H9 (cell line): ENCODE results near the gene MFSD1. TPM values are rescaled to one million over a fixed set of nuclear protein-coding genes. Genes with fewer than 3 reads are reported as not detected.

Experiments
- DNase-seq: peaks from one replicate; pipeline ENCODE4 v3.0.0-alpha.2; 2017
- H2AFZ ChIP-seq: one replicate; pipeline ENCODE4 v1.6.1; 2013; ENCODE audit warnings: mild to moderate bottlenecking, low read length, control low read depth, moderate library complexity
- H2AK5ac ChIP-seq: 2 replicates; pipeline ENCODE4 v1.6.1; 2013; ENCODE audit warnings: low read length, control low read depth, mixed read lengths; ENCODE audit not compliant: insufficient read length
- H2BK120ac ChIP-seq: one replicate; pipeline ENCODE4 v1.6.1; 2013; ENCODE audit warnings: low read depth, mild to moderate bottlenecking, low read length, control low read depth, inconsistent platforms; ENCODE audit not compliant: poor library complexity, severe bottlenecking
- H2BK12ac ChIP-seq: 2 replicates; pipeline ENCODE4 v1.6.1; 2013; ENCODE audit warnings: low read length, control low read depth, mixed read lengths, low read depth; ENCODE audit not compliant: insufficient read length
- H2BK15ac ChIP-seq: 2 replicates; pipeline ENCODE4 v1.6.1; 2013; ENCODE audit warnings: low read depth, low read length, control low read depth
- H2BK20ac ChIP-seq: one replicate; pipeline ENCODE4 v1.6.1; 2013; ENCODE audit warnings: low read depth, mild to moderate bottlenecking, low read length, control low read depth, inconsistent platforms; ENCODE audit not compliant: poor library complexity, severe bottlenecking
- H2BK5ac ChIP-seq: 2 replicates; pipeline ENCODE4 v1.6.1; 2013; ENCODE audit warnings: low read length, control low read depth, mixed read lengths; ENCODE audit not compliant: insufficient read length
- H3K14ac ChIP-seq: 2 replicates; pipeline ENCODE4 v1.6.1; 2013; ENCODE audit warnings: low read length, control low read depth; ENCODE audit not compliant: insufficient read depth
- H3K18ac ChIP-seq: 2 replicates; pipeline ENCODE4 v1.6.1; 2013; ENCODE audit warnings: low read depth, mild to moderate bottlenecking, mixed read lengths, low read length, control low read depth; ENCODE audit not compliant: insufficient read length
- H3K23ac ChIP-seq: 2 replicates; pipeline ENCODE4 v1.6.1; 2013; ENCODE audit warnings: low read length, control low read depth, mixed read lengths, low read depth; ENCODE audit not compliant: insufficient read length
- H3K23me2 ChIP-seq: 2 replicates; pipeline ENCODE4 v1.6.1; 2013; ENCODE audit warnings: low read depth, mild to moderate bottlenecking, mixed read lengths, low read length, control low read depth; ENCODE audit not compliant: insufficient read length, poor library complexity, severe bottlenecking
- H3K27ac ChIP-seq: 2 replicates; pipeline ENCODE4 v1.5.1; 2013; ENCODE audit warnings: low read length, control low read depth, mixed read lengths, low read depth; ENCODE audit not compliant: insufficient read length
- H3K27me3 ChIP-seq: 2 replicates; pipeline ENCODE4 v1.6.1; 2013; ENCODE audit warnings: low read length, control low read depth, inconsistent platforms; ENCODE audit not compliant: insufficient read depth
- H3K4ac ChIP-seq: 2 replicates; pipeline ENCODE4 v1.6.1; 2013; ENCODE audit warnings: low read depth, mild to moderate bottlenecking, control low read depth, inconsistent platforms, low read length, moderate library complexity
- H3K4me1 ChIP-seq: 2 replicates; pipeline ENCODE4 v1.6.1; 2013; ENCODE audit warnings: low read length, control low read depth, inconsistent platforms; ENCODE audit not compliant: insufficient read depth
- H3K4me2 ChIP-seq: 2 replicates; pipeline ENCODE4 v1.6.1; 2013; ENCODE audit warnings: low read length, control low read depth, mixed read lengths; ENCODE audit not compliant: insufficient read length, insufficient read depth
- H3K56ac ChIP-seq: 2 replicates; pipeline ENCODE4 v1.6.1; 2013; ENCODE audit warnings: low read depth, mild to moderate bottlenecking, mixed read lengths, low read length, control low read depth; ENCODE audit not compliant: insufficient read length
- H3K79me1 ChIP-seq: 2 replicates; pipeline ENCODE4 v1.6.1; 2013; ENCODE audit warnings: low read depth, mild to moderate bottlenecking, moderate library complexity, low read length, control low read depth, inconsistent platforms; ENCODE audit not compliant: insufficient read depth, poor library complexity, severe bottlenecking
- H3K79me2 ChIP-seq: 2 replicates; pipeline ENCODE4 v1.6.1; 2013; ENCODE audit warnings: low read length, control low read depth, inconsistent platforms; ENCODE audit not compliant: insufficient read depth
- H3K9ac ChIP-seq: 2 replicates; pipeline ENCODE4 v1.6.1; 2013; ENCODE audit warnings: low read length, control low read depth, mixed read lengths; ENCODE audit not compliant: insufficient read length; ENCODE audit errors: extremely low read depth
- H3K9me3 ChIP-seq: one replicate; pipeline ENCODE4 v1.6.1; 2013; ENCODE audit warnings: low read depth, low read length, inconsistent platforms; ENCODE audit not compliant: control insufficient read depth
- H3T11ph ChIP-seq: one replicate; pipeline ENCODE4 v1.6.1; 2013; ENCODE audit warnings: mild to moderate bottlenecking, low read length, control low read depth, inconsistent platforms
- H4K20me1 ChIP-seq: one replicate; pipeline ENCODE4 v1.6.1; 2013; ENCODE audit not compliant: control insufficient read depth, insufficient read length, insufficient read depth
- H4K5ac ChIP-seq: 2 replicates; pipeline ENCODE4 v1.6.1; 2013; ENCODE audit warnings: low read depth, mild to moderate bottlenecking, mixed read lengths, low read length, control low read depth; ENCODE audit not compliant: insufficient read length
- H4K8ac ChIP-seq: replicated peaks from 2 replicates; pipeline ENCODE4 v1.6.1; 2013; ENCODE audit warnings: low read length, control low read depth, mixed read lengths, low read depth; ENCODE audit not compliant: insufficient read length
- H4K91ac ChIP-seq: 2 replicates; pipeline ENCODE4 v1.6.1; 2013; ENCODE audit warnings: low read depth, mild to moderate bottlenecking, moderate library complexity, mixed read lengths, low read length, control low read depth; ENCODE audit not compliant: insufficient read length
- H3K27ac Mint-ChIP-seq, 3 experiments: 2 replicates in 2 of 3; 3 replicates in 1 of 3; pipeline ENCODE4 v1.8.0; 2020 to 2021; ENCODE audit warnings: mixed read lengths in 3 of 3, mild to moderate bottlenecking in 1 of 3, moderate library complexity in 1 of 3
- H3K27me3 Mint-ChIP-seq: 2 replicates; pipeline ENCODE4 v1.8.0; 2021; ENCODE audit warnings: low read depth, mild to moderate bottlenecking, moderate library complexity, mixed read lengths
- H3K36me3 Mint-ChIP-seq, 3 experiments: 2 replicates in 2 of 3; 3 replicates in 1 of 3; pipeline ENCODE4 v1.8.0; 2020 to 2021; ENCODE audit warnings: low read depth in 3 of 3, mixed read lengths in 3 of 3; ENCODE audit not compliant: insufficient read depth in 1 of 3
- H3K4me1 Mint-ChIP-seq, 2 experiments: 2 replicates each; pipeline ENCODE4 v1.8.0; 2020; ENCODE audit warnings: mixed read lengths in 2 of 2
- H3K4me3 Mint-ChIP-seq, 2 experiments: 2 replicates in 1 of 2; 3 replicates in 1 of 2; pipeline ENCODE4 v1.8.0; 2020 to 2021; ENCODE audit warnings: mild to moderate bottlenecking in 2 of 2, mixed read lengths in 2 of 2, moderate library complexity in 1 of 2
- H3K9me3 Mint-ChIP-seq, 2 experiments: 2 replicates in 1 of 2; 3 replicates in 1 of 2; pipeline ENCODE4 v1.8.0; 2020; ENCODE audit warnings: mild to moderate bottlenecking in 2 of 2, mixed read lengths in 2 of 2, moderate library complexity in 1 of 2
- CTCF ChIP-seq: fragments of 200-600 bp; sonication (generic); conservative IDR thresholded peaks from 3 replicates; pipeline ENCODE4 v1.8.0; 2021; ENCODE audit warnings: antibody characterized with exemption, mild to moderate bottlenecking
- WGBS: extraction: QIAGEN DNeasy Blood & Tissue Kit; methylation state at CpG from one replicate; pipeline ENCODE4 v1.1.7; 2013; ENCODE audit warnings: missing lambda C conversion rate, low lambda C conversion rate, mixed read lengths; ENCODE audit not compliant: insufficient read length; ENCODE audit errors: extremely low coverage; 5-methylcytosine and 5-hydroxymethylcytosine counted together
- total RNA-seq: library from RNA; stranded (reverse); gene quantifications from 2 replicates; pipeline ENCODE4 v1.2.1, GENCODE V29; 2021

The MFSD1 gene
- total RNA-seq, 1 experiment from 2014 or later = 9.5 TPM

DNA sequence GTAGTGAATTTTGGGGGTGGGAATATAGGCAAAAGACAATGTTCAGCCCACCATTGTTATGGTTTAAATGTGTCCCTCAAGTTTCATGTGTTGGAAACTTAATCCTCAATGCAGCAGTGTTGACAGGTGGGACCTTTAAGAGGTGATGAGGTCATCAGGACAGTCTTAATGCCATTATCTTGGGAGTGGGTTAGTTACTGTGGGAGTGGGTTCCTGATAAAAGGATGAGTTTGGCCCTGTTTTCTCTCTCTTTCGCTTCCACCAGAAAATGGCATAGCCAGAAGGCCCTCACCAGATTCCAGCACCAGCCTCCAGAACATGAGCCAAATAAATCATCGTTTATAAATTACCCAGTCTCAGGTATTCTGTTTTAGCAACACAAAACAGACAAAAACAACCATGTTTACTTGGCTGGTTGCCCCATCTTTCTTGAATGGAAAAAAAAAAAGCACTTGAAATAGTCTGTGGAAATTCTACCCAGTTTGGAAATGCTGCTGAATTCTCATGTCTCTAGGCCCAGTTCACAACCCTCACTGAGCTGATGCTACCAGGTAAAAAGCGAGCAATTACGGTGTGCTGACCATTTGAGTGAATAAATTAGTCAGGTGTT lies 31.0 kb upstream of the MFSD1 start:
- Histone ChIP-seq H3K79me2 (no peaks in the 10 kb centered on the region), H2BK5ac (no peak overlapping the region), H3K56ac (no peak overlapping the region), H3K9ac (no peak overlapping the region), H3K27ac (no peak overlapping the region), H2AFZ (no peak overlapping the region), H3K23ac (no peak overlapping the region), H3K4ac (no peak overlapping the region), H3T11ph (no peak overlapping the region), H3K14ac (no peak overlapping the region), H2BK15ac (no peak overlapping the region), H2BK12ac (no peak overlapping the region), H3K23me2 (no peaks in the 10 kb centered on the region), H2AK5ac (no peak overlapping the region), H3K9me3 (no peaks in the 10 kb centered on the region), H3K4me1 (no peaks in the 10 kb centered on the region; the same call in 1 of the 2 replicates), H3K4me2 (no peak overlapping the region), H4K91ac (no peak overlapping the region), H3K18ac (no peak overlapping the region), H3K79me1 (no peaks in the 10 kb centered on the region), H4K5ac (no peak overlapping the region), H2BK20ac (no peak overlapping the region), H3K27me3 (no peaks in the 10 kb centered on the region), H4K20me1 (no peaks in the 10 kb centered on the region), H4K8ac (no peak overlapping the region), H2BK120ac (no peak overlapping the region)
- Mint-ChIP-seq H3K4me3 (no peak overlapping the region), H3K4me1 (peaks cover 21 to 22% of the 10 kb centered on the region in 2 experiments), H3K27ac (no peak overlapping the region), H3K27me3 (no peaks in the 10 kb centered on the region), H3K9me3 (no peaks in the 10 kb centered on the region), H3K36me3 (no peaks in the 10 kb centered on the region)
- DNase-seq = no peak
- no CpG with 5 or more reads among the region's 4 CpGs for WGBS
- no peak for TF ChIP-seq CTCF
